Epithelial cell of proximal tubule (primary cell): Measurements from ENCODE around the gene TDRKH. TPM values are rescaled to one million over a fixed set of nuclear protein-coding genes. Genes with fewer than 3 reads are reported as not detected.

Experiments
- DNase-seq: peaks from one replicate; pipeline ENCODE4 v3.0.0-alpha.2; 2011; ENCODE audit warnings: low read depth
- H3K4me3 ChIP-seq: 2 replicates; pipeline ENCODE4 v1.5.1; 2011; ENCODE audit warnings: low read depth, mild to moderate bottlenecking, low read length
- CTCF ChIP-seq: conservative IDR thresholded peaks from 2 replicates; pipeline ENCODE4 v1.5.1; 2012; ENCODE audit warnings: low read depth, mild to moderate bottlenecking, low read length
- total RNA-seq: library from RNA; depleted of rRNA; stranded (reverse); fragments of >200 nt; gene quantifications from 2 replicates; pipeline ENCODE4 v1.2.3, GENCODE V29; 2015

TDRKH gene
- total RNA-seq, 1 donor from 2014 or later: 7.4 TPM

- TF ChIP-seq CTCF: no peak
- no peak for DNase-seq
Observed at GRCh38 chr1:151809290-151809984, 19.1 kb upstream of the TDRKH start.

GRCh38 chr1:151807766-151808165 is 17.5 kb upstream of the TDRKH start:
- DNase-seq: no peak
- no peak overlapping the region for H3K4me3 ChIP-seq
- TF ChIP-seq CTCF: no peak

More at GRCh38 chr1:151809290-151809984, 19.1 kb upstream of the TDRKH start:
- no peak overlapping the region for H3K4me3 ChIP-seq

GRCh38 chr1:151807131-151807530 is 16.8 kb upstream of the TDRKH start:
- no peak overlapping the region for H3K4me3 ChIP-seq
- TF ChIP-seq CTCF: no peak
- no peak for DNase-seq

- no peak for TF ChIP-seq CTCF
- H3K4me3 ChIP-seq: no peak overlapping the region
- no peak for DNase-seq
Observed at GRCh38 chr1:151806170-151806569, 15.9 kb upstream of the TDRKH start.

GRCh38 chr1:151805066-151805820 is 14.9 kb upstream of the TDRKH start, which contains the start of gene LINGO4:
LINGO4 (minus strand) TSS chr1:151805419; CDS start chr1:151802704, 2,715 bp downstream.
- no peak for DNase-seq
- no peak for TF ChIP-seq CTCF
- no peak within 1 kb of the TSS for H3K4me3 ChIP-seq

- DNase-seq: no peak
- no peak overlapping the region for H3K4me3 ChIP-seq
- no peak for TF ChIP-seq CTCF
Observed at GRCh38 chr1:151803915-151804314, 13.6 kb upstream of the TDRKH start.
